ENCODE data around the gene SLC39A9. TPM values are rescaled to one million over a fixed set of nuclear protein-coding genes. Genes with fewer than 3 reads are reported as not detected.

The SLC39A9 gene
- total and polyA plus RNA-seq, 10 donors = 11.8 to 55.8 (median 46.2) TPM

GRCh38 chr14:69500096-69500495, 101.6 kb downstream of the SLC39A9 start:
- no peak overlapping the region for H3K4me3 ChIP-seq
- H3K36me3 ChIP-seq = no peaks in the 10 kb centered on the region
- H3K9me3 ChIP-seq = no peaks in the 10 kb centered on the region
- DNase-seq = peak; percentile 45
- intact Hi-C loops (cut with DNase I; ENCODE audit: low total_unique reads) = no loop called here
- H3K4me1 ChIP-seq = no peaks in the 10 kb centered on the region
- TF ChIP-seq CTCF (IDR thresholded peaks at IDR 0.05 in 8 of 11, conservative IDR thresholded peaks at IDR 0.05 in 3 of 11) (no peak), POLR2A (IDR thresholded peaks at IDR 0.05) (no peak), POLR2AphosphoS5 (IDR thresholded peaks at IDR 0.05) (no peak)
- no peak overlapping the region for H3K27ac ChIP-seq
- WGBS, 5 donors = 85 to 97% (median 89%) methylated on average over 5 of the region's 5 CpGs
- H3K27me3 ChIP-seq (replicated peaks in 1 of 7) = peaks cover 0 to 35% (median 0%) of the 10 kb centered on the region in 7 donors

- intact Hi-C loops (cut with DNase I; ENCODE audit: low total_unique reads) = no loop called here
- TF ChIP-seq POLR2AphosphoS5 (IDR thresholded peaks at IDR 0.05) (no peak), CTCF (IDR thresholded peaks at IDR 0.05 in 8 of 11, conservative IDR thresholded peaks at IDR 0.05 in 3 of 11) (no peak), POLR2A (IDR thresholded peaks at IDR 0.05) (no peak)
These were observed 102.2 kb downstream of the SLC39A9 start for GRCh38 chr14:69500736-69501135.

GRCh38 chr14:69501423-69501838, 102.9 kb downstream of the SLC39A9 start:
- Histone ChIP-seq H3K9me3 (no peaks in the 10 kb centered on the region), H3K36me3 (no peaks in the 10 kb centered on the region), H3K27me3 (replicated peaks in 1 of 7) (peaks cover 0 to 25% (median 0%) of the 10 kb centered on the region in 7 donors), H3K4me3 (no peak overlapping the region), H3K27ac (no peak overlapping the region), H3K4me1 (no peaks in the 10 kb centered on the region)
- 62 to 86% (median 76%) methylated on average over 4 of the region's 4 CpGs for WGBS, 5 donors
- no peak for TF ChIP-seq POLR2AphosphoS5 (IDR thresholded peaks at IDR 0.05)
- DNase-seq = peak; percentile 38
- intact Hi-C loops (cut with DNase I; ENCODE audit: low total_unique reads) = no loop called here

More at GRCh38 chr14:69500736-69501135, 102.2 kb downstream of the SLC39A9 start:
- no peak overlapping the region for H3K4me3 ChIP-seq
- no peaks in the 10 kb centered on the region for H3K4me1 ChIP-seq
- DNase-seq = peak; percentile 41
- no peak overlapping the region for H3K27ac ChIP-seq
- no peaks in the 10 kb centered on the region for H3K36me3 ChIP-seq
- WGBS, 5 donors = 78 to 94% (median 93%) methylated on average over 4 of the region's 4 CpGs
- peaks cover 0 to 32% (median 0%) of the 10 kb centered on the region in 7 donors for H3K27me3 ChIP-seq (replicated peaks in 1 of 7)
- no peaks in the 10 kb centered on the region for H3K9me3 ChIP-seq

GRCh38 chr14:69504775-69505174, 106.3 kb downstream of the SLC39A9 start:
- DNase-seq = peak; percentile 20
- Histone ChIP-seq H3K27me3 (replicated peaks in 1 of 7) (peaks cover 0 to 17% (median 0%) of the 10 kb centered on the region in 7 donors), H3K4me3 (no peak overlapping the region), H3K4me1 (no peaks in the 10 kb centered on the region), H3K9me3 (no peaks in the 10 kb centered on the region), H3K36me3 (no peaks in the 10 kb centered on the region), H3K27ac (no peak overlapping the region)
- intact Hi-C loops (cut with DNase I; ENCODE audit: low total_unique reads) = no loop called here
- WGBS, 5 donors = 89 to 100% (median 100%) methylated on average over 1 of the region's 1 CpG
- TF ChIP-seq POLR2A (IDR thresholded peaks at IDR 0.05) = no peak
- TF ChIP-seq POLR2AphosphoS5 (IDR thresholded peaks at IDR 0.05) = no peak
- TF ChIP-seq CTCF (IDR thresholded peaks at IDR 0.05 in 8 of 11, conservative IDR thresholded peaks at IDR 0.05 in 3 of 11) = no peak
